HepG2 (cell line): Measurements from ENCODE around the gene UNKL. TPM values are rescaled to one million over a fixed set of nuclear protein-coding genes. Genes with fewer than 3 reads are reported as not detected.

Experiments used
- ATAC-seq: fragments of 200-7000 bp; cut with Tn5 transposase; 3 replicates; pipeline ENCODE4 v1.9.1; 2020; ENCODE audit warnings: mild to moderate bottlenecking, moderate library complexity
- BruUV-seq: library from RNA; stranded (reverse); fragments of 400-500 nt; replicated peaks from 2 replicates; lab custom pipeline; 2021; lab: Mats Ljungman, UMichigan
- CTCF ChIA-PET: fragments of 300-600 bp; formaldehyde crosslinking; extraction: SDS; loops from one replicate; lab custom pipeline; 2021; ENCODE audit warnings: low total read pairs, inconsistent platforms, low intra/inter-chr PET ratio; lab: Yijun Ruan, JAX
- POLR2A ChIA-PET: fragments of 350-600 bp; sonication (Branson Sonifier 250); formaldehyde crosslinking; loops from one replicate; lab custom pipeline; 2020; ENCODE audit warnings: antibody characterized with exemption, inconsistent platforms; lab: Yijun Ruan, JAX
- DNase-seq: peaks from one replicate; pipeline ENCODE4 v3.0.0-alpha.2; 2015; ENCODE audit warnings: low spot score
- FAIRE-seq: peaks from 3 replicates; lab custom pipeline; 2011; peaks lifted over from hg19 to GRCh38; lab: Jason Lieb, UNC
- H2AFZ ChIP-seq: one replicate; pipeline ENCODE4 v1.6.1; 2011; ENCODE audit warnings: low read length, inconsistent platforms
- H3K27ac ChIP-seq: fragments of 300-600 bp; 3 replicates; pipeline ENCODE4 v1.8.0; 2011; ENCODE audit warnings: mixed run types, mild to moderate bottlenecking, mixed read lengths, low read length, inconsistent platforms; ENCODE audit not compliant: insufficient read depth; ENCODE audit errors: extremely low read length
- H3K27me3 ChIP-seq, 2 experiments: fragments of 200-600 bp in 1 of 2; 2 replicates in 1 of 2; 3 replicates in 1 of 2; pipeline versions ENCODE4 v1.6.0 to v1.8.0; 2011; ENCODE audit warnings: low read length in 2 of 2, mild to moderate bottlenecking in 2 of 2, moderate library complexity in 2 of 2, inconsistent platforms in 1 of 2; ENCODE audit not compliant: insufficient read depth in 2 of 2, control insufficient read depth in 1 of 2
- H3K36me3 ChIP-seq, 2 experiments: fragments of 200-600 bp in 1 of 2; replicated peaks in 1 of 2; 2 replicates in 1 of 2; 3 replicates in 1 of 2; pipeline versions ENCODE4 v1.5.1 to v1.8.0; 2011; ENCODE audit warnings: low read length in 2 of 2, inconsistent platforms in 1 of 2; ENCODE audit not compliant: insufficient read depth in 2 of 2, control insufficient read depth in 1 of 2
- H3K4me1 ChIP-seq: 2 replicates; pipeline ENCODE4 v1.5.1; 2012; ENCODE audit warnings: low read length, inconsistent platforms; ENCODE audit not compliant: insufficient read depth
- H3K4me2 ChIP-seq: 2 replicates; pipeline ENCODE4 v1.6.0; 2011; ENCODE audit warnings: low read depth, low read length, inconsistent platforms
- H3K4me3 ChIP-seq, 3 experiments: fragments of 200-600 bp in 1 of 3; sonication (generic), shearing (Covaris generic) in 1 of 3; replicated peaks in 1 of 3; 2 replicates each; pipeline ENCODE4 v1.5.1; 2011 to 2016; ENCODE audit warnings: low read length in 3 of 3, inconsistent platforms in 2 of 3, low read depth in 2 of 3, mild to moderate bottlenecking in 2 of 3, control low read depth in 1 of 3, mixed read lengths in 1 of 3; ENCODE audit not compliant: insufficient read depth in 1 of 3
- H3K79me2 ChIP-seq: one replicate; pipeline ENCODE4 v1.6.1; 2011; ENCODE audit warnings: low read length, inconsistent platforms; ENCODE audit not compliant: insufficient read depth
- H3K9ac ChIP-seq: 2 replicates; pipeline ENCODE4 v1.6.0; 2011; ENCODE audit warnings: mild to moderate bottlenecking, low read depth, low read length, inconsistent platforms; ENCODE audit not compliant: insufficient read depth
- H3K9me3 ChIP-seq: 2 replicates; pipeline ENCODE4 v1.5.1; 2012; ENCODE audit warnings: mild to moderate bottlenecking, low read length
- H4K20me1 ChIP-seq: 2 replicates; pipeline ENCODE4 v1.6.0; 2011; ENCODE audit warnings: inconsistent platforms, mild to moderate bottlenecking, low read length, moderate library complexity; ENCODE audit not compliant: insufficient read depth
- CERS6 ChIP-seq: sonication (generic); formaldehyde crosslinking; IDR thresholded peaks from 2 replicates; pipeline ENCODE4 v1.5.0; 2020; ENCODE audit warnings: missing genetic modification reagents
- EZH2 ChIP-seq: conservative IDR thresholded peaks from 2 replicates; pipeline ENCODE4 v1.6.1; 2012; ENCODE audit warnings: mild to moderate bottlenecking, low read depth, low read length, moderate library complexity
- MED1 ChIP-seq: sonication (generic); formaldehyde crosslinking; IDR thresholded peaks from 2 replicates; pipeline ENCODE4 v1.4.0; 2020; ENCODE audit warnings: missing genetic modification reagents
- NFRKB ChIP-seq: fragments of 450-650 bp; IDR thresholded peaks from 2 replicates; pipeline ENCODE4 v1.6.1; 2017
- POLR2AphosphoS5 ChIP-seq: IDR thresholded peaks from 2 replicates; pipeline ENCODE4 v1.6.1; 2012; ENCODE audit warnings: low read depth, low read length
- SRSF4 ChIP-seq: fragments of 200-400 bp; formaldehyde crosslinking; IDR thresholded peaks from one replicate; pipeline ENCODE4 v1.6.1; 2018; ENCODE audit warnings: mild to moderate bottlenecking, low read depth, low read length, moderate library complexity; ENCODE audit not compliant: poor library complexity, severe bottlenecking
- TMF1 ChIP-seq: sonication (generic); formaldehyde crosslinking; IDR thresholded peaks from 2 replicates; pipeline ENCODE4 v1.8.1; 2022; ENCODE audit warnings: low read depth, missing genetic modification reagents
- ZBTB10 ChIP-seq: sonication (generic); formaldehyde crosslinking; IDR thresholded peaks from 2 replicates; pipeline ENCODE4 v1.4.0; 2020; ENCODE audit warnings: missing genetic modification reagents, borderline replicate concordance
- ZNF235 ChIP-seq: sonication (generic); formaldehyde crosslinking; IDR thresholded peaks from 2 replicates; pipeline ENCODE4 v1.8.1; 2023; ENCODE audit warnings: mild to moderate bottlenecking, missing genetic modification reagents, borderline replicate concordance
- ZNF33B ChIP-seq: sonication (generic); formaldehyde crosslinking; IDR thresholded peaks from 2 replicates; pipeline ENCODE4 v1.5.1; 2020; ENCODE audit warnings: mild to moderate bottlenecking, missing genetic modification reagents
- ZSCAN20 ChIP-seq: sonication (generic); formaldehyde crosslinking; IDR thresholded peaks from 2 replicates; pipeline ENCODE4 v1.4.0; 2020; ENCODE audit warnings: missing genetic modification reagents, mild to moderate bottlenecking, borderline replicate concordance
- ZUFSP ChIP-seq: sonication (generic); formaldehyde crosslinking; IDR thresholded peaks from 2 replicates; pipeline ENCODE4 v1.9.0; 2021; ENCODE audit warnings: missing genetic modification reagents, mild to moderate bottlenecking, borderline replicate concordance
- WGBS: methylation state at CpG from one replicate; pipeline ENCODE4 v1.1.6; 2017; ENCODE audit warnings: low lambda C conversion rate; 5-methylcytosine and 5-hydroxymethylcytosine counted together
- in situ Hi-C: cut with HindIII; loops from 2 replicates; pipeline ENCODE4 v1.10.0; 2017; ENCODE audit warnings: low pct_unique_long_range_greater_than_20kb; ENCODE audit not compliant: extremely low pct_ligation_motif_present
- intact Hi-C: fragments of 100-400 bp; cut with micrococcal nuclease; formaldehyde crosslinking; loops from one replicate; pipeline ENCODE4 v1.10.0; 2022; ENCODE audit not compliant: unreplicated experiment
- polyA plus RNA-seq, 8 experiments: library from polyadenylated mRNA; depleted of rRNA in 3 of 8; stranded (reverse) in 7 of 8; unstranded in 1 of 8; fragments of >200 nt; fragmentation: Illumina TruSeq in 4 of 8; extraction: Trizol in 4 of 8; gene quantifications; 2 replicates each; pipeline versions ENCODE4 v1.2.1 to v1.2.3, GENCODE V29; 2011 to 2016; ENCODE audit warnings: low read depth in 4 of 8, missing spikeins in 1 of 8, mixed read lengths in 1 of 8; ENCODE audit not compliant: insufficient read depth in 1 of 8
- total RNA-seq, 5 experiments: library from RNA; depleted of rRNA; stranded (reverse); fragments of >200 nt; fragmentation: Illumina TruSeq; extraction: Trizol; gene quantifications; 2 replicates each; pipeline ENCODE4 v1.2.3, GENCODE V29; 2016; ENCODE audit warnings: low read depth in 1 of 5

Gene UNKL
- total and polyA plus RNA-seq, 2 of the 13 experiments (the other 11 are each of a cell fraction or from before 2014, with no cell fraction given): 10.4 to 17.6 TPM

- 98% methylated on average over 18 of the region's 19 CpGs for WGBS
- FAIRE-seq: no peak
Measured at GRCh38 chr16:1453316-1453715, 38.8 kb upstream of the UNKL start.

More at GRCh38 chr16:1453316-1453715, 38.8 kb upstream of the UNKL start:
- POLR2A ChIA-PET: no interaction called here
- H3K27ac ChIP-seq: no peak overlapping the region
- H3K79me2 ChIP-seq: no peaks in the 10 kb centered on the region
- BruUV-seq: no TSS peak
- CTCF ChIA-PET: no interaction called here
- H3K4me3 ChIP-seq: no peak overlapping the region
- H4K20me1 ChIP-seq: no peaks in the 10 kb centered on the region
- H3K9ac ChIP-seq: no peak overlapping the region
- no peaks in the 10 kb centered on the region for H3K9me3 ChIP-seq
- in situ Hi-C loops: no loop called here
- ATAC-seq (no peak), DNase-seq (no peak)
- H2AFZ ChIP-seq: no peak overlapping the region
- peaks cover 9 to 16% of the 10 kb centered on the region in 2 experiments; a peak in 4 of 5 replicates for H3K36me3 ChIP-seq
- H3K4me2 ChIP-seq: no peak overlapping the region
- no peaks in the 10 kb centered on the region for H3K4me1 ChIP-seq
- intact Hi-C loops: no loop called here
- TF ChIP-seq NFRKB (no peak), MED1 (CRISPR knock-in tag) (no peak), ZUFSP (CRISPR knock-in tag) (no peak), SRSF4 (no peak), EZH2 (no peak), POLR2AphosphoS5 (no peak), CERS6 (CRISPR knock-in tag) (no peak), TMF1 (CRISPR knock-in tag) (no peak), ZBTB10 (CRISPR knock-in tag) (no peak), ZNF235 (CRISPR knock-in tag) (no peak), ZNF33B (CRISPR knock-in tag) (no peak), ZSCAN20 (CRISPR knock-in tag) (no peak)
- no peaks in the 10 kb centered on the region for H3K27me3 ChIP-seq
